GM13977 (cell line): ENCODE data around the gene CDC42BPA.

Source experiments
- DNase-seq: peaks from one replicate; pipeline ENCODE4 v3.0.0; 2012; ENCODE audit warnings: low spot score
- CTCF ChIP-seq: IDR thresholded peaks from 2 replicates; pipeline ENCODE4 v1.5.1; 2012; ENCODE audit warnings: mild to moderate bottlenecking, control low read depth; ENCODE audit not compliant: insufficient read depth; ENCODE audit errors: extremely low read depth, missing control alignments
- in situ Hi-C: fragments of 300-500 bp; cut with MboI; formaldehyde crosslinking; loops from one replicate; pipeline ENCODE4 v1.12.0; 2022; ENCODE audit warnings: low sequenced_read_pairs, low pct_unique_long_range_greater_than_20kb, mixed read lengths, inconsistent platforms; ENCODE audit not compliant: unreplicated experiment

The CDC42BPA gene

DNA sequence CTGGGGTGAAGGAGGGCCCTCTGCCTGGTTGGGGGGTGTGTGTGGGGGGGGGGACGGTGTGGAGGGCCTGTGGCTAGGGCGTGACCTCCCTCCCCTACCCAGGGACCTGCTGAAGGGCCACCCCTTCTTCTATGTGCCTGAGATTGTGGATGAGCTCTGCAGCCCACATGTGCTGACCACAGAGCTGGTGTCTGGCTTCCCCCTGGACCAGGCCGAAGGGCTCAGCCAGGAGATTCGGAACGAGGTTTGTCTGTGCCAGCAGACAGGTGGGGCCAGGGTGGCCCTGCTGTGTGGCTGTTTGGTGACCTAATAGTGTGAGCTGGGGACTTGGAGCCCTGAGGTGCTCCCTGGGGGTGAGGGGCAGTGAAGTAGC, 334.3 kb downstream of the CDC42BPA start:
- TF ChIP-seq CTCF = no peak
- no peak for DNase-seq
- in situ Hi-C loops = no loop called here

DNA sequence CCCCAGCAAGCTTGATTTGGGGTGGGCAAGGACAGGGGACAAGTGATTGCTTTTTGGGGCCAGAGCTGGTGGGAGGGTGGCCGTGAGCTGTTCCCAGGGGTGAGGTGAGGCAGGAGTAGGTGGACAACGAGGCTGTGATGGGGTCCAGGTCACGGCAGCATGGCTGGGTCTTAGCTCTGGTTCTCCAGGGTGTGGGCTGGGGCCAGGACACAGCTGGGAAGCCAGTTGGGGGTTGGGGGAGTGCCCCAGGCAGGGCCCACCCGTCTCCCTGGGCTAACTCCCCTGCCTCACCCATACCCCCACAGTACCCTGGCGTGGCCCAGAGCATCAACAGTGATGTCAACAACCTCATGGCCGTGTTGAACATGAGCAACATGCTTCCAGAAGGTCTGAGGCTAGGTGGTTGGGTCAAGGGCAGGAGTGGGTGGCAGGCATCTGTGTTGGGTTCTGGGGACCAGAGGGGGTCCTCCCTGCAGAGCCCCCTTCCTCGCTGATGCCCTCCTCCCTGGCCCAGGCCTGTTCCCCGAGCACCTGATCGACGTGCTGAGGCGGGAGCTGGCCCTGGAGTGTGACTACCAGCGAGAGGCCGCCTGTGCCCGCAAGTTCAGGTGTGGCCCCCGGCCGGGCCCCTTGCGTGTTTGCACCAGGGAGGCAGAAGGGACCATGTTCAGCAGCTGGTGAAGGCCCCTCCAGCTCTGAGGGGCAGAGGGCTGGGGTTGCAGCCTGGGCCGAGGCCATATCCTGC, 334.9 kb downstream of the CDC42BPA start:
- in situ Hi-C loops = no loop called here
- TF ChIP-seq CTCF = no peak
- DNase-seq = no peak

GRCh38 chr1:226982451-226983177, 335.7 kb downstream of the CDC42BPA start:
- in situ Hi-C loops = no loop called here
- no peak for TF ChIP-seq CTCF
- no peak for DNase-seq

DNA sequence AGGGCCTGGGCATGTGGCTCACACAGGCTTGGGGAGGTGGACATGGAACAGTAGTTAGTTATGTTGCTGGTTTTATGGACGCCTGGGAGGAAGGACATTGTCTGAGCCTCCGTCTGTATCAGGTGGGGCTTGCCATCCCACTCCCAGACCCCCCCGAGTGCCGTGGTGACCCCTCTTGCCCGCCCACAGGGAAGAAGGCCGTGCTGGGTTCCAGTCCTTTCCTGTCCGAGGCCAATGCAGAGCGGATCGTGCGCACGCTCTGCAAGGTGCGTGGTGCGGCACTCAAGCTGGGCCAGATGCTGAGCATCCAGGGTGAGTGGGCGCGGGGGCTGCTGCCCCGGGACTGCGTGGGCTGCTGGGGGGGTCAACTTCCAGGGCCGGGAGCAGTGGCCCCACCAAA, 336.5 kb downstream of the CDC42BPA start:
- in situ Hi-C loops = no loop called here
- DNase-seq = no peak
- TF ChIP-seq CTCF = no peak

DNA sequence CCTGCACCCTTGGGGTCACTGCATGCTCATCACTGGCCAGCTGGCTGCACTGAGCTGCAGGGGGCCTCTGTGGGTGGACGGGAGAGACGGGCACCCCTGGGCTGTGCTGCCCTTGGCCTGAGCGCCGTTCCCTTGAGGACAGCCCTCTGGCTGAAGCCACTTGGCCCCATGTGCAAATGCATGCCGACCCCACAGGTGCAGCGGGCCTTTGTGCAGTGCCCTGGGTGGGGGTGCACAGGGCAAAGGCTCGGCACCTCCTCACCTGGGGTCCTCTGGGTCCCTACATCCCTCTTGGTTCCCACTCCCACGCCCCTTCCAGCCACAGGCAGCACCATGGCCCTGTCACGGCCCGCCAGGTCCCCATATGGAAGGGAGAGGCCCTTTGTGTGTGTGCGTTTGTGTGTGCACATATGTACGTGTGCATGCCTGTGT, 336.9 kb downstream of the CDC42BPA start:
- TF ChIP-seq CTCF = no peak
- DNase-seq = no peak
- in situ Hi-C loops = no loop called here

DNA sequence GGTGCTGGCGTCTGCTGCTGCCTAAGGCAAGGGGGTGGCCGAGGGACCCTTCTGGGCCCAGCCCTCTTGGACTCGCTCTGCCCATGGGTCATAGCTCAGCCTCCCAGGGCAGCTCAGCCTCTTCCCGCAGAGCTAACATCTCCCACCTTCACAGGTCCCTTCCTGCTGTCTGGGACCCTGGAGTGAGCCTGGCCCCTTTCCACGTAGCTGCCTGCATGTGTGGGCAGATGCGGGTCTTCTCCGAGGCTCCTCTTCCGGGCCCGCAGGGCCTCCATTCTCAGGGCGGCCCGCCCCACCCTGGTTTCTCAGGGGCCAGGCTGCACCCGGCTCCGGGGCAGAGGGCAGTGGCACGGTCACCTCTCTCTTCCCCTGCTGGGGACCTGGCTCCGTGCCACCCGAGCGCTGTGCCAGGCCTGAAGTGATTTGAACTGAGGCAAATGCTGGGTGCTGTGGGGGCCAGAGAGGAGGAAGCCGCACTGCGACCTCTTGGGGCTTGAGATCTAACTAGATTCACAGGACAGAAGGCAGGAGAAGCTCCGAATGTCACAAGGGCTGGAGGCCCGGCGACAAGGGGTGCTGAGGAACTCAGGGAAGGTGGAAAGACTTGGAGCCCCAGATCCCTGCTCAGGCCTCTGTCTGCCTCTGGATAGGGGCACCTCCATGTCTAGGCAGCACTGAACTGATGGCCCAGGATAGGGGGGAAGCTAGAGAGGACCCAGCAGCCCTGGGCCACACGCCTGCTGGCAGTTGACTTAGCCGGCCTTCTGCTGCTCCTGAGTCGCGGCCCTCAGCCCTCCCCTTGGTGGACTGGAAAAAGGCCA, 337.5 kb downstream of the CDC42BPA start:
- no peak for TF ChIP-seq CTCF
- in situ Hi-C loops = no loop called here
- no peak for DNase-seq
